Glomerular endothelial cell (primary cell): ENCODE results near the gene AP3S1. TPM values are rescaled to one million over a fixed set of nuclear protein-coding genes. Genes with fewer than 3 reads are reported as not detected.
"Not testable (repeated sequence)": the region's sequence is repeated elsewhere in the genome, so short reads cannot be mapped to it uniquely, and the experiment has no call there.

Source experiments
- DNase-seq: peaks from one replicate; pipeline ENCODE4 v3.0.0-alpha.2; 2011; ENCODE audit warnings: low read depth, low spot score; ENCODE audit errors: extremely low read depth
- total RNA-seq: library from RNA; depleted of rRNA; stranded (reverse); fragments of >200 nt; gene quantifications from 2 replicates; pipeline ENCODE4 v1.2.3, GENCODE V29; 2015

Gene AP3S1
- total RNA-seq, result 59.7 and 87.1 TPM in 2 replicates

- DNase-seq, result peak; percentile 84
Measured at GRCh38 chr5:115841382-115842088, at the start of gene AP3S1, which contains the start of gene ATG12. TSS of gene AP3S1 (plus strand) at chr5:115841935. CDS start at chr5:115842038, 103 bp downstream. TSS of gene ATG12 (minus strand) at chr5:115841565. CDS start at chr5:115841552, 13 bp downstream.

GRCh38 chr5:115795700-115796099, 46.0 kb upstream of the AP3S1 start:
- DNase-seq, result no peak

GRCh38 chr5:115796656-115797055, 45.1 kb upstream of the AP3S1 start:
- no peak for DNase-seq

GRCh38 chr5:115798252-115798651, 43.5 kb upstream of the AP3S1 start:
- DNase-seq, result no peak

- DNase-seq, result no peak
Measured at GRCh38 chr5:115800108-115800507, 41.6 kb upstream of the AP3S1 start.

GRCh38 chr5:115801152-115801551, 40.6 kb upstream of the AP3S1 start:
- no peak for DNase-seq

GRCh38 chr5:115801984-115802383, 39.8 kb upstream of the AP3S1 start:
- no peak for DNase-seq

GRCh38 chr5:115806986-115807653, 34.6 kb upstream of the AP3S1 start:
- no peak for DNase-seq

- no peak for DNase-seq
Measured at GRCh38 chr5:115807654-115808052, 34.1 kb upstream of the AP3S1 start.

GRCh38 chr5:115808066-115808465, 33.7 kb upstream of the AP3S1 start:
- not testable (repeated sequence) for DNase-seq

- DNase-seq, result no peak
Measured at GRCh38 chr5:115809946-115810345, 31.8 kb upstream of the AP3S1 start.

- DNase-seq, result no peak
Measured at GRCh38 chr5:115810761-115811160, 31.0 kb upstream of the AP3S1 start.

GRCh38 chr5:115811406-115811805, 30.3 kb upstream of the AP3S1 start:
- no peak for DNase-seq

GRCh38 chr5:115812372-115812771, 29.4 kb upstream of the AP3S1 start:
- no peak for DNase-seq

GRCh38 chr5:115813719-115814118, 28.0 kb upstream of the AP3S1 start:
- DNase-seq, result no peak

- DNase-seq, result no peak
Measured at GRCh38 chr5:115815006-115815692, 26.6 kb upstream of the AP3S1 start.

GRCh38 chr5:115815693-115816225, 26.0 kb upstream of the AP3S1 start:
- no peak for DNase-seq

- DNase-seq, result no peak
Measured at GRCh38 chr5:115816226-115817081, 25.3 kb upstream of the AP3S1 start, which contains the start of gene CDO1. TSS of gene CDO1 (minus strand) at chr5:115816659. CDS start at chr5:115816397, 262 bp downstream.

GRCh38 chr5:115817386-115817785, 24.3 kb upstream of the AP3S1 start:
- no peak for DNase-seq

GRCh38 chr5:115818821-115819220, 22.9 kb upstream of the AP3S1 start:
- no peak for DNase-seq
